Keratinocyte (primary cell): Measurements from ENCODE around the gene IQSEC2. TPM values are rescaled to one million over a fixed set of nuclear protein-coding genes. Genes with fewer than 3 reads are reported as not detected.

Source experiments
- DNase-seq: peaks from one replicate; pipeline ENCODE4 v3.0.0-alpha.2; 2011; ENCODE audit warnings: low read depth, missing footprints, low spot score
- FAIRE-seq: peaks from 2 replicates; lab custom pipeline; 2011; peaks lifted over from hg19 to GRCh38; lab: Jason Lieb, UNC
- H2AFZ ChIP-seq: 2 replicates; pipeline ENCODE4 v1.6.0; 2012; ENCODE audit warnings: low read length, control low read depth, inconsistent platforms; ENCODE audit not compliant: control insufficient read depth
- H3K27ac ChIP-seq: 2 replicates; pipeline ENCODE4 v1.5.1; 2011; ENCODE audit warnings: low read length; ENCODE audit not compliant: control insufficient read depth, insufficient read depth
- H3K27me3 ChIP-seq: 3 replicates; pipeline ENCODE4 v1.6.0; 2011; ENCODE audit warnings: low read length; ENCODE audit not compliant: control insufficient read depth, insufficient read depth; ENCODE audit errors: extremely low read depth
- H3K36me3 ChIP-seq, 2 experiments: 2 replicates in 1 of 2; 3 replicates in 1 of 2; pipeline ENCODE4 v1.5.1; 2011; ENCODE audit warnings: low read length in 2 of 2, mild to moderate bottlenecking in 1 of 2; ENCODE audit not compliant: control insufficient read depth in 2 of 2, insufficient read depth in 2 of 2; ENCODE audit errors: extremely low read depth in 1 of 2
- H3K4me1 ChIP-seq: 3 replicates; pipeline ENCODE4 v1.5.1; 2011; ENCODE audit warnings: low read length; ENCODE audit not compliant: control insufficient read depth, insufficient read depth; ENCODE audit errors: extremely low read depth
- H3K4me2 ChIP-seq: 3 replicates; pipeline ENCODE4 v1.6.0; 2011; ENCODE audit warnings: low read depth, low read length; ENCODE audit not compliant: control insufficient read depth, insufficient read depth; ENCODE audit errors: extremely low read depth
- H3K4me3 ChIP-seq, 3 experiments: fragments of 200-600 bp in 1 of 3; sonication (generic) in 1 of 3; 2 replicates in 2 of 3; 3 replicates in 1 of 3; pipeline ENCODE4 v1.5.1; 2011 to 2016; ENCODE audit warnings: low read length in 3 of 3, mild to moderate bottlenecking in 3 of 3, control low read depth in 2 of 3, inconsistent platforms in 1 of 3, low read depth in 1 of 3, mixed read lengths in 1 of 3, mixed run types in 1 of 3, moderate library complexity in 1 of 3; ENCODE audit not compliant: control insufficient read depth in 2 of 3, insufficient read depth in 2 of 3; ENCODE audit errors: extremely low read depth in 1 of 3
- H3K79me2 ChIP-seq: 2 replicates; pipeline ENCODE4 v1.6.0; 2012; ENCODE audit warnings: low read length; ENCODE audit not compliant: control insufficient read depth, insufficient read depth
- H3K9ac ChIP-seq: 3 replicates; pipeline ENCODE4 v1.6.0; 2011; ENCODE audit warnings: low read length; ENCODE audit not compliant: control insufficient read depth, insufficient read depth; ENCODE audit errors: extremely low read depth
- H3K9me1 ChIP-seq: 3 replicates; pipeline ENCODE4 v1.6.0; 2011; ENCODE audit warnings: low read length; ENCODE audit not compliant: control insufficient read depth, insufficient read depth; ENCODE audit errors: extremely low read depth
- H3K9me3 ChIP-seq: 2 replicates; pipeline ENCODE4 v1.5.1; 2012; ENCODE audit warnings: low read depth, low read length; ENCODE audit not compliant: control insufficient read depth
- H4K20me1 ChIP-seq: 3 replicates; pipeline ENCODE4 v1.6.0; 2011; ENCODE audit warnings: low read length; ENCODE audit not compliant: control insufficient read depth, insufficient read depth; ENCODE audit errors: extremely low read depth
- CTCF ChIP-seq, 3 experiments: IDR thresholded peaks in 1 of 3; conservative IDR thresholded peaks in 1 of 3; optimal IDR thresholded peaks in 1 of 3; 2 replicates in 2 of 3; 3 replicates in 1 of 3; pipeline versions ENCODE3 to v1.5.1; 2011; ENCODE audit warnings: low read length in 3 of 3, mild to moderate bottlenecking in 3 of 3, moderate library complexity in 2 of 3, control low read depth in 1 of 3, inconsistent platforms in 1 of 3; ENCODE audit not compliant: insufficient read depth in 2 of 3; ENCODE audit errors: extremely low read depth in 1 of 3
- EZH2 ChIP-seq: IDR thresholded peaks from one replicate; pipeline ENCODE4 v1.6.1; 2012; ENCODE audit warnings: inconsistent platforms, mild to moderate bottlenecking, low read length, moderate library complexity
- dilution Hi-C: fragments of 300-500 bp; cut with MboI; formaldehyde crosslinking; loops from one replicate; pipeline ENCODE4 v1.7.0; 2020; ENCODE audit warnings: low sequenced_read_pairs; ENCODE audit not compliant: extremely low pct_ligation_motif_present
- polyA plus RNA-seq, 5 experiments: library from polyadenylated mRNA; depleted of rRNA in 3 of 5; stranded (reverse) in 3 of 5; stranded (forward) in 1 of 5; unstranded in 1 of 5; fragments of >200 nt; gene quantifications; 1 replicate in 1 of 5; 2 replicates in 3 of 5; 3 replicates in 1 of 5; pipeline versions ENCODE4 v1.2.1 to v1.2.3, GENCODE V29; 2011 to 2012; ENCODE audit warnings: missing spikeins in 2 of 5, low read depth in 1 of 5, low replicate concordance in 1 of 5

IQSEC2 gene
- polyA plus RNA-seq, 1 donor (not counting 4 experiments of a cell fraction or from before 2014, with no cell fraction given), result 4.7 TPM

- dilution Hi-C loops, result no loop called here
Observed at GRCh38 chrX:53317365-53318069, 36.1 kb upstream of the IQSEC2 start.

GRCh38 chrX:53316860-53317237 is 35.5 kb upstream of the IQSEC2 start:
- no peaks in the 10 kb centered on the region for H3K79me2 ChIP-seq
- FAIRE-seq, result no peak
- dilution Hi-C loops, result no loop called here

More at GRCh38 chrX:53317365-53318069, 36.1 kb upstream of the IQSEC2 start:
- Histone ChIP-seq H3K4me2 (no peak overlapping the region), H2AFZ (no peak overlapping the region), H3K4me3 (no peak overlapping the region), H3K9ac (no peak overlapping the region), H3K79me2 (no peaks in the 10 kb centered on the region), H3K27ac (no peak overlapping the region), H3K4me1 (no peaks in the 10 kb centered on the region), H3K9me3 (no peaks in the 10 kb centered on the region), H3K9me1 (no peaks in the 10 kb centered on the region), H4K20me1 (no peaks in the 10 kb centered on the region), H3K36me3 (no peaks in the 10 kb centered on the region), H3K27me3 (peaks cover 52% of the 10 kb centered on the region)
- FAIRE-seq (no peak), DNase-seq (peak; percentile 4)
- TF ChIP-seq EZH2 (no peak), CTCF (optimal IDR thresholded peaks at IDR 0.05 in 1 of 3, IDR thresholded peaks at IDR 0.05 in 1 of 3, conservative IDR thresholded peaks at IDR 0.05 in 1 of 3; ENCODE audit: extremely low read depth in 1 of 3, insufficient read depth in 2 of 3, low read length in 3 of 3) (peak; percentile 68 to 97 (median 82))

More at GRCh38 chrX:53316860-53317237, 35.5 kb upstream of the IQSEC2 start:
- no peak for TF ChIP-seq EZH2
- peaks cover 47% of the 10 kb centered on the region for H3K27me3 ChIP-seq
- H3K36me3 ChIP-seq, result no peaks in the 10 kb centered on the region
- no peak for DNase-seq
- no peak overlapping the region for H3K4me2 ChIP-seq
- no peaks in the 10 kb centered on the region for H3K9me1 ChIP-seq
- no peak overlapping the region for H3K4me3 ChIP-seq
- H3K27ac ChIP-seq, result no peak overlapping the region
- H3K9ac ChIP-seq, result no peak overlapping the region
- no peaks in the 10 kb centered on the region for H3K4me1 ChIP-seq
- H3K9me3 ChIP-seq, result no peaks in the 10 kb centered on the region
- no peak overlapping the region for H2AFZ ChIP-seq
- no peaks in the 10 kb centered on the region for H4K20me1 ChIP-seq
